NT2/D1 (cell line): ENCODE data around the gene POU6F1.
A peak's percentile ranks its signal among the peaks of the same experiment; 100 is the strongest.
"Not testable (repeated sequence)": the region's sequence is repeated elsewhere in the genome, so short reads cannot be mapped to it uniquely, and the experiment has no call there.

Experiments
- DNase-seq: peaks from one replicate; pipeline ENCODE4 v3.0.0-alpha.2; 2011; ENCODE audit warnings: low read depth, low spot score
- H3K27me3 ChIP-seq: 2 replicates; pipeline ENCODE4 v1.6.0; 2011; ENCODE audit warnings: mild to moderate bottlenecking; ENCODE audit not compliant: insufficient read length, insufficient read depth
- H3K36me3 ChIP-seq: 2 replicates; pipeline ENCODE4 v1.6.1; 2011; ENCODE audit warnings: mild to moderate bottlenecking, low read length, mixed read lengths; ENCODE audit not compliant: insufficient read depth, insufficient read length
- H3K4me1 ChIP-seq: 2 replicates; pipeline ENCODE4 v1.5.1; 2011; ENCODE audit not compliant: insufficient read depth, insufficient read length
- H3K4me3 ChIP-seq: 2 replicates; pipeline ENCODE4 v1.5.1; 2011; ENCODE audit warnings: low read depth; ENCODE audit not compliant: insufficient read length
- H3K9ac ChIP-seq: 2 replicates; pipeline ENCODE4 v1.6.0; 2011; ENCODE audit warnings: low read depth; ENCODE audit not compliant: insufficient read length
- H3K9me3 ChIP-seq: 2 replicates; pipeline ENCODE4 v1.5.1; 2011; ENCODE audit warnings: mild to moderate bottlenecking, low read length; ENCODE audit not compliant: insufficient read depth
- SUZ12 ChIP-seq: IDR thresholded peaks from 2 replicates; pipeline ENCODE4 v1.6.1; 2011; ENCODE audit not compliant: insufficient read length, insufficient read depth; ENCODE audit errors: extremely low read depth
- YY1 ChIP-seq: IDR thresholded peaks from 2 replicates; pipeline ENCODE4 v1.6.1; 2011; ENCODE audit not compliant: insufficient read length, insufficient read depth
- ZNF274 ChIP-seq: IDR thresholded peaks from 2 replicates; pipeline ENCODE4 v1.6.1; 2011; ENCODE audit warnings: mild to moderate bottlenecking, low read depth, low read length

POU6F1 gene

DNA sequence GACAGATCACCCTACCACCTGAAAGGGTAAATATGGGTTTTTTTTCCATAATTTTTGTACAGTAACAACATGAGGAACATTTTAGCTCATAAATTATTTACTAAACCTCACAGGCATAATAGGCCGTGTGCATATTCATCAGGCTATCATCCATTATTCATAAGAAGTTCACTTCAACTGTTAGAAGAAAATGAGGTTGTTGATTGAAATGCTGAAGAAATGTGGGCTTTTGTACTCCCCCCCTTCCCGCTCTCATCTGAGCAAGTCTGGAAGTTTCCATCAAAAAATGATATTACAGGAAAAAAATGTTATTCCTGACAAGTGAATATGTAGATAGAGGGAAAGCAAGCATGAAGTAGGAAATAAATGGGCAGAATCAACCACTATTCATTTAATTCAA, 7.9 kb upstream of the POU6F1 start:
- Histone ChIP-seq H3K27me3 (no peaks in the 10 kb centered on the region), H3K4me3 (no peak overlapping the region), H3K36me3 (no peaks in the 10 kb centered on the region), H3K9ac (no peak overlapping the region), H3K9me3 (no peaks in the 10 kb centered on the region), H3K4me1 (no peaks in the 10 kb centered on the region)
- DNase-seq, result no peak
- TF ChIP-seq SUZ12 (no peak), ZNF274 (no peak), YY1 (no peak)

DNA sequence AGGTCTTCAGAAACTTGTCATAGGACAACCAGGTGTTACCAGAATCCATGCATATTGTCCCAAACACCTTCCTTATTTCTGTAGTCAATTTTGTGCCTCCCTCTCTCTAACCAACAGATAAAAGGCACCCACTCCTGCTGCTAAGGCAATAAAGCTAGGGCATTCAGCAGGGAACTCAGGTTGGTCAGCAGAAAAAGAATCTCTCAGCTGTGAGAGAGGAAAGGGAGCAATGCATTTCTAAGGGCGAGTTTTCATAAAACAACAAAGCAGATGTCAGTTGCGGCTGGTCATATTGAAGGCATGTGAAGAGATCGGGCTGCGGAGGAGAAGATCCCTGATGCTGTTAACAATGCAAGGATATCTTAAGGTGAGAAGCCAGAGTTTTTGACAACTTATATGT, 7.4 kb upstream of the POU6F1 start:
- H3K36me3 ChIP-seq, result no peaks in the 10 kb centered on the region
- H3K4me1 ChIP-seq, result no peaks in the 10 kb centered on the region
- no peaks in the 10 kb centered on the region for H3K9me3 ChIP-seq
- TF ChIP-seq YY1 (no peak), ZNF274 (no peak), SUZ12 (no peak)
- no peak for DNase-seq
- no peak overlapping the region for H3K9ac ChIP-seq
- H3K4me3 ChIP-seq, result no peak overlapping the region
- no peaks in the 10 kb centered on the region for H3K27me3 ChIP-seq

DNA sequence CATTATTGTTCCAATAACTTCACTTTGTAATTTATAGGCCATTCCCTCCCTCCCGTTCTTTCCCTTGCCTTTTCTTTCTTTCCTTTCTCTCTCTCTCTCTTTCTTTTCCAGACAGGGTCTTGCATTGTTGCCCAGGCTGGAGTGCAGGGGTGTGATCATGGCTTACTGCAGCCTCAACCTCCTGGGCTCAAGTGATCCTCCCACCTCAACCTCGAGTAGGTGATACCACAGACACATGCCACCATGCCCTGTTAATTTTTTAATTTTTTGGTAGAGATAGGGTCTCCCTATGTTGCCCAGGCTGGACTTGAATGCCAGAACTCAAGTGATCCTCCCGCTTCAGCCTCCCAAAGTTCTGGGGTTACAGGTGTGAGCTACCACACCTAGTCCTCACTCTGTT, 6.8 kb upstream of the POU6F1 start:
- no peak overlapping the region for H3K9ac ChIP-seq
- TF ChIP-seq ZNF274 (no peak), SUZ12 (no peak), YY1 (no peak)
- no peak overlapping the region for H3K4me3 ChIP-seq
- no peaks in the 10 kb centered on the region for H3K36me3 ChIP-seq
- H3K27me3 ChIP-seq, result no peaks in the 10 kb centered on the region
- H3K4me1 ChIP-seq, result no peaks in the 10 kb centered on the region
- H3K9me3 ChIP-seq, result no peaks in the 10 kb centered on the region
- DNase-seq, result no peak

DNA sequence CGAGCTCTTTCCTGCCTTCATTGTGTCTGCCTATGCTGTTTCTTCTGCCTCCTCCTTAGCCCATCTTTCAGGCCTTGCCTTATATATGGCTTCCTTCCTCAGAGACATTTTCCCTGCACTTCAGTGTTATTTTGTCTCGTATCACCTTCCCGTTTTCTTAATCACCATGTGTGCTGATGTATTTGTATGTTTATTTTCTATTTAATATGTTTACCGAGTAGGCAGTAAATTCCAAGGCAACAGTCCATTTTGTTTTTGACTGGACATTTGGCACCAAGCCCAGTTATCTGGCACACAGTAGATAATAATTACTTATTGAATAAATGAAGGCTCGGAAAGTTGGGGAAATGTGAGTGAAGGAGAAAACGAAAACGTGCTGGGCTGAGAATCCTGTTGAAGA, 4.6 kb upstream of the POU6F1 start:
- no peaks in the 10 kb centered on the region for H3K27me3 ChIP-seq
- no peaks in the 10 kb centered on the region for H3K4me1 ChIP-seq
- no peak for TF ChIP-seq SUZ12
- no peak for TF ChIP-seq ZNF274
- TF ChIP-seq YY1, result no peak
- H3K9ac ChIP-seq, result no peak overlapping the region
- H3K4me3 ChIP-seq, result no peak overlapping the region
- no peaks in the 10 kb centered on the region for H3K9me3 ChIP-seq
- H3K36me3 ChIP-seq, result no peaks in the 10 kb centered on the region
- DNase-seq, result no peak

DNA sequence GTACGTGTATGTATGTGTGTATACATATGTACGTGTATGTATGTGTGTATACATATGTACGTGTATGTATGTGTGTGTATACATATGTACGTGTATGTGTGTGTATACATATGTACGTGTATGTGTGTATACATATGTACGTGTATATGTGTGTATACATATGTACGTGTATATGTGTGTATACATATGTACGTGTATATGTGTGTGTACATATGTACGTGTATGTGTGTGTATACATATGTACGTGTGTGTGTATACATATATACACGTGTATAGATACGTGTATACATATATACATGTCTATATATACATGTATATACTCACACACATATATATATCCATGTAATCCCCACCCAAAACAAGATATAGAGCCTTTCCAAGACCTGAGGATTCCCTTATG, 2.0 kb upstream of the POU6F1 start:
- H3K4me1 ChIP-seq, H3K9ac ChIP-seq, H3K27me3 ChIP-seq, H3K36me3 ChIP-seq, H3K9me3 ChIP-seq, DNase-seq, H3K4me3 ChIP-seq: not testable (repeated sequence)

DNA sequence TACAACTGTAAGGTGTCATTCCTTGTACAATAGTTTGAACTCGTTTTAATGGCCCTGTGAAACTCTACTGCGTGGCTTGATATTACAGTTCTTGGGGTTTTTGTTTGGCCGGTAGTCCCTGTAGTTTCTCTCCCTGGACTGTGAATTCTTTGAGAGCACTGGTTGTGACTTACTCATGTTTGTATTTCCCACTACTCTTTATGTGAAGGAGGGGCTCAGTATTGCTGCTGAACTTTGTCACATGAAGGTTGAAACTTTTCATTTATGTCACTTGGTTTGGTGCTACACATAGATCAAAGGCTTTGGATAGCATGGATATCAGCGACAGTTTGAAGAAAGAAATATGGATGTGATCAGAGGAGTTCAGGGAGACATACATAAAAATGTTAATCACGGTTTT, 1.5 kb upstream of the POU6F1 start:
- TF ChIP-seq ZNF274, result no peak
- TF ChIP-seq YY1, result no peak
- TF ChIP-seq SUZ12, result no peak
- Histone ChIP-seq H3K4me3 (no peak overlapping the region), H3K9me3 (no peaks in the 10 kb centered on the region), H3K36me3 (peaks cover 1% of the 10 kb centered on the region), H3K4me1 (no peaks in the 10 kb centered on the region), H3K27me3 (no peaks in the 10 kb centered on the region), H3K9ac (peak overlapping the region; percentile 46)
- DNase-seq, result no peak

DNA sequence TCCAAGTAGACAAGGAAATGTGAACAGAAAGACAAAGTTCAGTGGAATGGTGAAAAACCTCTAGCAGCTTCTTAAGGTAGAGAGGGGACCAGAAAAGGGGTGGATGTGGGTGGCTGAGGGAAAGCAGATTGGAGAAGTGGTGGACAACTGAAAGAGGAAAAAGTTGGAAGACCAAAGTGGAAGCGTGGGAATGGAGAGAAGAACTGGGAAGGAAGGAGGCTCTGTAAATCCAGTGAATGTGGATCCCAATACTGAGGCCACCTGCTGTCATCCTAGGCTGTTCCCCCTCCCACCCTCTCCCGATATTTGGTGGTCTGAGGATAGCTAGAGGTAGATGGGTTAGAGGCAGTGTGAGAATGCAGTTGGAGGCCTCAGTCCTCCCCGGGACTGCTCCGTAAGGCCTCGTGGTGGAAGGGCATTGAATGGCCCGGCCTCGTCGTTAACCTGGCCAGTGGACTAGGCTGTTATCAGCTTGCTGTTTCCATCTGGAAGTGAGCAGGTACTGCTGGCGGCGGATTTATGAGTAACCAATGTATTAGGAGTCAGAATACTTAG, 822 bp upstream of the POU6F1 start:
- H3K27me3 ChIP-seq, result no peaks in the 10 kb centered on the region
- H3K36me3 ChIP-seq, result peaks cover 4% of the 10 kb centered on the region
- no peaks in the 10 kb centered on the region for H3K4me1 ChIP-seq
- peak; percentile 18 for DNase-seq
- peak overlapping the region; percentile 62 for H3K9ac ChIP-seq
- H3K4me3 ChIP-seq, result peak overlapping the region; percentile 58
- H3K9me3 ChIP-seq, result no peaks in the 10 kb centered on the region
- TF ChIP-seq ZNF274, result no peak
- no peak for TF ChIP-seq SUZ12

DNA sequence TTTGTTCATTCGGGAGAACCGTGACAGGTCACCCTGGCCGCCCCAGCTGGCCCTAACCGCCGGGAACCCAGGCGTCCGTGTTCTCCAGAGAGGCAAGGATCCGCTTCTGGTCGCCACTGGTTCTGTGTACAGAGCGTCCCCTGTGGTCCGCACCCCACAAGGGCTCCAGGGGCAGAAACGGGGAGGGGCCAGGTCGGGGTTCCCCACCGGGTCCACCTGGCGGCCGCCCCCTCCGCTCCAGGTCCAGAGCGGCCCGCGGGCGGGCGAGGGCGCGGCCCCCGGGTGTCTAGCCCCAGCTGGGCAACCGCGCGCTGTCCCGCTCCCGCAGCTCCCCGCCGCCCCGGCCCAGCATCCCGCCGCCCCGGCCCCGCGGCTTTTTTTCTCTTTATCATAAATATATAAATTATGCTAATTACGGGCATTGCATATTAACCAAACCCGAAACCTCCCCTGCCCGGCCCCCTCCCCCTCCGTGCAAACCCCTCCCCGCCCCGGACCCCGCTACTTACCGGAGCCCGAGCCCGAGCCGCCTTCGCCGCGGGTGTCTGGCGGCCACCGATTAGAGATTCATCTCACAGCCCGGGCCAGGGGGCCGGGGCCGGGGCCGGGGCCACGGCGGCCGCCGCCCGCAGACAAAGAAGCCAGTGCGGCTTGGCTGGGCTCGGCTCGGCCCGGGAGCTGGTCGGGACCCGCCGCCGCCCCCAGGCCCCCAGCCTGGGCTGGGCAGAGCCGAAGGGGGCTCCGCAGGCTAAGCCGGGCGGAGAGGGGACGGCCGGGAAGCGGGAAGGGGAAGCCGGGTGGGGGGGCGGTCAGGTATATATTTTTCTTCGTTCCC, 512 bp downstream of the POU6F1 start:
- TF ChIP-seq ZNF274 (no peak), YY1 (no peak), SUZ12 (no peak)
- Histone ChIP-seq H3K27me3 (no peaks in the 10 kb centered on the region), H3K4me1 (no peaks in the 10 kb centered on the region), H3K9ac (peak overlapping the region; percentile 91), H3K9me3 (no peaks in the 10 kb centered on the region), H3K36me3 (peaks cover 4% of the 10 kb centered on the region), H3K4me3 (peak overlapping the region; percentile 67)
- DNase-seq, result peak; percentile 16
